NCI-H345 (cell line): ENCODE data around the gene ZNF471.

Source experiments
- DNase-seq: peaks from one replicate; lab custom pipeline; 2025; lab: John Stamatoyannopoulos, UW

ZNF471 gene

DNA sequence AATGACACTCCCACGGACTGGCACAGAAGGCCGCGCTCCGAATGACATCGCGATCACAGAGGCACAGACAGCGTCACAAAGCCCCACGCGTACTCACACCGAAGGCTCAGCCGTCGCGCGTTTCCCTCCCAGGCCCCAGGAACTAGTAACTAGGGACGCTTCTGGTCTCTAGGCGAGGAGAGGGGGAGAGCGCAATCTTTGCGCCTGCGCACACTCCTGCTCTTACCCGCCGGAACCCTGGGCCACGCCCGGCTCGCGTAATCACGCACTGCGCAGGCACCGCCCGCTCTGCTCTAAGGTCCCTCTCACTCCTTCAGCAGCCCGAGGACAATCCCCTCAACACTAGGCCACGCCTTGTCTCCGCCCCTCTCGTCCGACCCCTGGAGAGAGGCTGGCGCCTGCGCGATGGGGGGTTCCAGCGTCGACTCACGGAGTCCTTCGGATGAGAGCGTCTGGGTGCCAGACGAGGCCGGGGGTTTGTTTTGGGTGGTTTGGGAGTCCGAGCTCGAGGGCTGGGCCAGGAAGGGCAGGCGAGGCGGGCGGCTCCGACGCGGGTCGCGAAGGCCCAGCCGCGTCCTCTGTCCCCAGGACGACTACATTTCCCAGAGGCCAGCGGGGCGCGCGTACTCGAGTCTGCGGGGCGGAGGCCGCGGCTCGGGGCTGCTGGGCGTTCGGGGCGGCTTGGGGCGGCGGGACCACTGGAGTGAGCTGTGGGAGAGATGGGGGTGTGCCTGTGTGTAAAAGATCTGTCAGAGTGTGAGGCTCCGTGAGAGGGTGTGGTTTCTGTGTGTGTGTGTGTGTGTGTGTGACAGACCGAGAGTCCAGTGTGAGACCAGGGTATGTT lies at the start of gene ZNF471:
TSS of gene ZNF471 (plus strand) at position 410 of the 844 bp plus-strand sequence. CDS start 3,717 bp downstream, outside the sequence.
- DNase-seq: peak; percentile 96

DNA sequence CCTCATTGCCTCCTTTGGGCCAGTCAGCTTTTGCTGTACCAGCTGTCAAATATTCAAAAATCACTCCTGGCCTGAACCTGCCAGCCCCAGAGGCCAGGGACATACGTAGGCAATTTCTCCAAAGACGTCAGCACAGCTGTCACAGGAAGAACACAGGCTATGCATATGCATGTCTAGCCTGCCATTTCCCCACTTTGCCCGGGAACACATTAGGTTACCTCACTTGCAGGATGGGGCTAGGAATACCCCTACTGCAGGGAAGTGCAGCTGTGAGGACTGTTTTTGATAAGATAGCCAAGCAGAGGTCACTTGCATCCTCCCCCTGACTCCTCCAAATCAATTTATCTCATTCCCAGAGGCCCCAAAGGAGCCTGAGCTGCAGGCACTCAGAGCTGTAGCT lies 33.3 kb upstream of the ZNF471 start:
- DNase-seq: no peak

DNA sequence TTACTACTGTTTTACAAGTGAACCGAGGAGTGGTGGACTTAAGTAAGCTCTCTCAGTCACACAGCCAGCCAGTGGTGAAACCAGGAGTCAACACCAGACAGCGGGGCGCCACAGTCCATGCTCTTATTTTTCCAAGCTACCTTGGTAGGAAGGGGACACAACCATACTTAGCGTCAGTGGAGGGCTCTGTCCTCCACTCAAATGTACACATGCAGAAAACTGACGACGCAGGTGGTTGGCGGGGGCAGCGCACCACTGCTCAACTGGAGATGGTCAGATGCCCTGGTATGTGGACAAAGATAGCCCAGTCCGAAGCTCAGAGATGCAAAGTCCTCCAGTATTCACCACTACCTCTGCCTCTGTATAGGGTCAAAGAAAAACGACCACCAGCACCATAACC lies 31.6 kb upstream of the ZNF471 start:
- DNase-seq: no peak

DNA sequence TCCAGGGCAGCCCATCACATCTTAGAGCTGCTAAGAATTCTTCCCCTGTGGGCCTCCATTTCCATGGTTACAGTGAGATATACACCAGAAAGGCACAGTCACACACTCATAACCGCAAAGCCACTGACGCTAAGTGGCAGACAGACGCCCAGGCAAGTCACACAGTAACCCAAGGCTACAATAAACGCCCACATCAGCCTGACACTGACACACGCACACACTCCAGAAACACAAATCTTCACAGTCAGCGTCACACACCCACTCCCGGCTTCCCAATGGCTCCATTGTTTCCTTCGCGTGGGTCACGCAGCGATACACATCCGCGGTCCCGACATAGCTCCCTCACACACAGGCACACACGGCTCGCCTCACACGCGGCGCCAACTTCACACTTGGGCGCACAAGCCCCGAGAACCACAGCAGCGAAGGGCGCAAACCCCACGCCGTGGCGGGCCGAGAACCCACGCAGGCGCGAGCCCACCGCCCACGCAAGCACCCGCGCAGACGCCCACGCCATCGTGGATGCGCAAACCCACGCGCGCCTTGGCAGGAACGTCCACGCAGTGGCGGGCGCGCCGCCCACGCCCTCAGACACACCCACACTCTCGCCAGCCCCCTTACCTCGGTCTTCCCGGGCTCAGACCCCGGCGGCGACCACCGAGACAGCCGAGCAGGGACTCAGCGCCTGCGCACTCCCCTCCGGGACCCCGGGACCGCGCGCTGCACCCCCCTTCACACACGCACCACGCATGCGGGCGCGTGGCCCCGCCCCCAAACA lies 30.8 kb upstream of the ZNF471 start, which contains the start of gene ZNF667:
TSS of gene ZNF667 (minus strand) at position 695 of the 778 bp plus-strand sequence. CDS start 14,975 bp downstream, outside the sequence.
- DNase-seq: no peak

DNA sequence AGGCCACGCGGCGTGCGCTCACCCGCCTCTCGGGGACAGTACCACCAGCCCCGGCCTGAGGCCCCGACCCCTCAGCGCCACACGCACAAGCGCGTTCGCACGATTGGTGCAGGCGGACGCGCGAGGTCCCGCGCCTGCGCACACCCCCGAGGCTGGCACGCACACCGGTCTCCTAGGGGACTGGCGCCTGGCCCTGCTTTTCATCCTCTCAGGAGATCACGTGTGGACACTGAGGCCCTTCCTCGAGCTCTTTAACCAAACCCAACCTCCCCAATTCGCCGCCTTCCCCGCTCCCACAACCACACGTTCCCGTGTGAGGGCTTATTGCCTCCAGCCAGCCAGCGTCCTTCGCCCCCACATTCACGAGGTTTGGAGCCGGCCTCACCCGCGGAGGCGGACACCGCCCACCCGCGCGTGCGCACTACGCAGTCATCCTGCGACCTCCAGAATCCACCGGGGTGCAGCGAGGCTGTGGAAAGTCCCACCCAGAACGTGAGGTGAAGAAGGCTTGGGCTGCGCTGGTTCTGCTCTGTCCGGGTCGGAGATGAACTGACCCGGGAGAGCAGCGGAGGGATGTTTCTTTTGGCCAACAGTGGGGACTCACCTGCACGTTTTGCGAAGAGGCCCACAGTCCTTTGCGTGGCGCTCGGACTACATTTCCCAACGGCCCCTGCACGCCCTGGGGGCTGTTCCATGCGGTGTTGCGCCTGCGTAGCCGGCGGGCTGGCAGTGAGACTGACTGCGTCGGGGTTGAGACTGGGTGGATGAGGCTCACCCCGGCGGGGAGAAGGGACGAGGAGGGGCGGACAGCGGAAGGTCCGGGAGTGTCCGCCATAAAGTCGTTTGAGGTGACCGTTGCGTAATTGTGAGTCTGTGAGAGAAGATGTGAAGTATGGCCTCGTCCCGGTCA lies 30.0 kb upstream of the ZNF471 start:
- peak; percentile 84 for DNase-seq

DNA sequence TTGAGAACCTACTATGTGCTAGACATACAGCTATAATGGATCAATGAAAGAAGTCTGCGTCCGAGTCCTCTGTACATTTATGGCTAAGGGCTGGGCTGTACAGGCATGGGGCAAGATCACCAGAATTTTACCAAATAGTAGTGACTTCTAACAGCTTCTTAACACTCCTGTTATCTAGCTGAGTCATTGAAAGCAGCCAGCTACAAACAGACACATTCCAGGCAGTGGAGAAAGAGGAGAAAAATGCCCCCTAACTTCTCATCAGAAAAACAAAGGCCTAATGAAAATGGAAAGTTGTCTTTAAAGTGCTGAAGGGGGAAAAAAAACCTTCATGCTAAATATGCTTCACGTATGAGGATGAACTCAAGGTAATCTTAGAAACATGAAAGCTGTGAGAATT lies 16.3 kb upstream of the ZNF471 start:
- DNase-seq: no peak

DNA sequence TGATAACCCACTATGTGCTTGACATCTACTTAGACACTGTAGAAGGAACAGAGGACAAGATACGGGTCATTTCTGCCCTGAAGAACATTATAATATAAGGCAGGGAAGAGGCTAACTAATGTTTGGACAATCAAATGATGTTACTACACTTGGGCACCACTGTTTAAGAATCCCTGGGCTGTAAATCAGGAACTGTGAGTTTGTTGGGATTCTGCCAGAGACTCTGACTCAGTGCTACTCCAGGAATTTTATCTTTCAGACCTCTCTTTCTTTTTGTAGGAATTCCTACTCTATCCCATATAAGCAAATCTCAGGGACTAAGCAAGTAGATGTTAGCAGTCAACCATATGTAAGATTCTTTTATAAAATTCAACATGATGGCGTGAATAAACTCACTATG lies 3.1 kb upstream of the ZNF471 start:
- DNase-seq: no peak

DNA sequence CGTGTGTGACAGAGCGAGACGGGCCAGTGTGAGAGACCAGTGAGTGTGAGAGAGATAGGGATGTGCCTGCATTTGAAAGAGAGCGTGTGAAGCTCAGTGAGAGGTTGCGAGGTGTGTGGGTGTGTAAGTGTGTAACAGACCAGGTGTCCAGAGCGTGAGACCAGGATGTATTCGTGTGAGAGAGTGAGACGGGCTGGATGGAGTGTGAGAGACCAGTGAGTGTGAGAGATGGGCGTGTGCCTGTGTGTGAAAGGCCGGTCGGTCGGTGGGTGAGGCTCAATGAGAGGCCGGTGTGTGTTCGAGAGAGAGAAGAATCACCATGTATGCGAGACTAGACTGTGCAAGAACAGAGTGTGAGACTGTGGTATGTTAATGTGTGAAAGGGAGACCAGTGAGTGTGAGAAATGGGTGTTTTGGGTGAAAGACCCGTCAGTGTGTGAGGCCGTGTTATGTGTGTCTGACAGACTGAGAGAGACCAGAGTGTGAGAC lies 679 bp downstream of the ZNF471 start:
- peak; percentile 23 for DNase-seq

DNA sequence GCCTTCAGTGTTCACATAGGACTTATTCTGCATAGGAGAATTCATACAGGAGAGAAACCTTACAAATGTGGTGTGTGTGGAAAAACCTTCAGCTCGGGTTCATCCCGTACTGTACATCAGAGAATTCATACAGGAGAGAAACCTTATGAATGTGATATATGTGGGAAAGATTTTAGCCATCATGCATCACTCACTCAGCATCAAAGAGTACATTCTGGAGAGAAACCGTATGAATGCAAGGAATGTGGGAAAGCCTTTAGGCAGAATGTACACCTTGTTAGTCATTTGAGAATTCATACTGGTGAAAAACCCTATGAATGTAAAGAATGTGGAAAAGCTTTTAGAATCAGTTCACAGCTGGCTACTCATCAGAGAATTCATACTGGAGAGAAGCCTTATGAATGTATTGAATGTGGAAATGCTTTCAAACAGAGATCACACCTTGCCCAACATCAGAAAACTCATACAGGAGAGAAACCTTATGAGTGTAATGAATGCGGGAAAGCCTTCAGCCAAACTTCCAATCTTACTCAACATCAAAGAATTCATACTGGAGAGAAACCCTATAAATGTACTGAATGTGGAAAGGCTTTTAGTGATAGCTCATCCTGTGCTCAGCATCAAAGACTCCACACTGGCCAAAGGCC lies 17.7 kb downstream of the ZNF471 start:
- DNase-seq: no peak

DNA sequence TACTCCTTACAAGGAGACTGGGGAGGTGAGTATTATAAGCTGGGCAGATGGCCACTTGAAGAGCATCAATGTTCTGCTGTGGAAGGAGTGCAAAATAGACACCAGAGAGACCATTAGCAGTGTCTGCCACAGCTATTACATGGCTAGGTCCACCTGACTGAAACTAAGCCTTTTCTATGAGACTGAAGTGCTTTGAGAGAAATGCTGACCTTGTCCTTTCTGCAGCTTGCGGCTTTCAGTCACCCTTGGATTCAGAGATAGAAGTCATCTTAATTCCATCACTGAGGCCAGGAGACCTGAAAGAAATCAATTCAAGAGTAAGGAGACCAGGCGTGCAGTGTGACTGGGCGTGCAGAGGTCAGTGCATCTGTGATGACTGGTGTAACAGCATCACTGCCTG lies 29.8 kb downstream of the ZNF471 start:
- DNase-seq: no peak

DNA sequence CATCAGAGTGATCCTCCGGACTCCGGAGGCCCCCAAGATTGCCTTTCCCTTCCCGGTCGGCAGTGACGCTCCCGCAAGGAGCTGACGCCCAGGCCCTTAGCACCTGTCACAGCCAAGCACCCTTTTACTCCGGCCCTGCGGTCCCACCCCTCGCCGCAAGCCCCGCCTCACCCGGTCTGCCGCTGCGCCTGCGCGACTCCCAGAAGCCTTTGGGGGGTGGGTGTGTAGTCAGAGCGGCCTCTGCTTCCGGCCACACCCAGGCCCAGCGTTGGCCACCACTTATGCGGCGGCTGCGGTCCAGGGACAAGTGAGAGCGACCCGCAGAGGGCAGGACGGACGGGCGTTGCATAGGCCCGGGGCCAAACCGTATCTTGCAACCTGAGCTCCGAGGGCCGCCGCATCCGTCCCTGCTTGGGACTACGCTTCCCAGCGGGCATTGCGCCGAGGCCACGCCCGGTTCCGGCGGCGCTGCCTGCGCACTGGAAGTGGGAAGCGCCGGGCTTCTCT lies 30.7 kb downstream of the ZNF471 start:
- DNase-seq: peak; percentile 87

DNA sequence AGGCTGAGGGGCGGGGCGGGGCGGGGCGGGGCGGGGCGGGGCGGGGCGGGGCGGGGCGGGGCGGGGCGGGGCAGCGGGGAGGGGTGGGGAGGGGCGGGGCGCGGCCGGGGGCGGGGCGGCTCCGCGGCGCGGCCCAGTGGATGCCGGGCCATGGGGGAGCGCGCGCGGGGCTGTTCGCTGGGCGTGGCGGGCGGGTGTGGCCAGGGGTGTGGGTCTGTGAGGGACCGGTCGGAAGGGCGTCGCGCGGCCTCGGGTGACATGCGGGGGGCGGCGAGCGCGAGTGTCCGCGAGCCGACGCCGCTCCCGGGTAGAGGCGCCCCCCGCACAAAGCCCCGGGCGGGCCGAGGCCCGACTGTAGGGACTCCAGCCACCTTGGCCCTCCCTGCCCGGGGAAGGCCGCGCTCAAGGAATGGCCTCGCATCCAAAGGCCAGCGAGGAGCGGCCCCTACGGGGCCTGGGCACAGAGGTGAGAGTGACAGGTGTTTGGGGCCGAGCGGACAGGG lies 31.2 kb downstream of the ZNF471 start, which contains the start of gene ZFP28:
TSS of gene ZFP28 (plus strand) at position 188 of the 503 bp plus-strand sequence. CDS start at position 259, 71 bp downstream.
- peak; percentile 81 for DNase-seq

DNA sequence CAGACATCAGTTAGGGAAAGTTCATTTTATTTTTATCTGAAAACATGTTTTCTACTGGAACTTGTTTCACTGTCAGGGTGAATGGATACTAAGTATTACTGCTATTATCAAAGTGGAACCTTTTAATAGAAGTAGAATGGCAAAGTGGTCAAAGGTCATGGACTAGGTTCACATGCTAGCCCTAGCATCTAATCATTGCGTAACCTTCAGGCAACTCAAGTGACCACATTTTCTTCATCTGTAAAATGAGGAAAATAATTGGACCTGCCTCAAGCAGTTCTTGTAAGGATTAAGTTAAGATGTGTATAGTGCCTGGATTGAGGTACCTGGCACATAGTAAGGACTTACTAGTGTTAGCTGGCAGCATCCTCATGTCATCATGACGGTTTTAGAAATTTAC lies 36.1 kb downstream of the ZNF471 start:
- no peak for DNase-seq

DNA sequence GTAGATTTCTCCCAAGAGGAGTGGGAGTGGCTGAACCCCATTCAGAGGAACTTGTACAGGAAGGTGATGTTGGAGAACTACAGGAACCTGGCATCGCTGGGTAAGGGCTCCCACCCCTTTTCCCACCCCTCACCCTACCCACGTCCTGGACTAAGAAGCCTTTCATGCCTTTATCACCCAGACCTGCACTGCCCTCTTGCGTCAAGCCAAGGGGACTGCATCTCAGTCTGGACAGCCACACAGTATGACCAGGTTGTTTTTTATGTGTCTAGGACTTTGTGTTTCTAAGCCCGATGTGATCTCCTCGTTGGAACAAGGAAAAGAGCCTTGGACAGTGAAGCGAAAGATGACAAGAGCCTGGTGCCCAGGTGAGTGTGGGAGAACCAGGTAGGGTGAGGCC lies 39.9 kb downstream of the ZNF471 start:
- DNase-seq: no peak

DNA sequence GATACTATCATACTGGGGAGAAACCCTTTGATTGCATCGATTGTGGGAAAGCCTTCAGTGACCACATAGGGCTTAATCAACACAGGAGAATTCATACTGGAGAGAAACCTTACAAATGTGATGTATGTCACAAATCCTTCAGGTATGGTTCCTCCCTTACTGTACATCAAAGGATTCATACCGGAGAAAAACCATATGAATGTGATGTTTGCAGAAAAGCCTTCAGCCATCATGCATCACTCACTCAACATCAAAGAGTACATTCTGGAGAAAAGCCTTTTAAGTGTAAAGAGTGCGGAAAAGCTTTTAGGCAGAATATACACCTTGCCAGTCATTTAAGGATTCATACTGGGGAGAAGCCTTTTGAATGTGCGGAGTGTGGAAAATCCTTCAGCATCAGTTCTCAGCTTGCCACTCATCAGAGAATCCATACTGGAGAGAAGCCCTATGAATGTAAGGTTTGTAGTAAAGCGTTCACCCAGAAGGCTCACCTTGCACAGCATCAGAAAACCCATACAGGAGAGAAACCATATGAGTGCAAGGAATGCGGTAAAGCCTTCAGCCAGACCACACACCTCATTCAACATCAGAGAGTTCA lies 46.7 kb downstream of the ZNF471 start:
- DNase-seq: no peak

DNA sequence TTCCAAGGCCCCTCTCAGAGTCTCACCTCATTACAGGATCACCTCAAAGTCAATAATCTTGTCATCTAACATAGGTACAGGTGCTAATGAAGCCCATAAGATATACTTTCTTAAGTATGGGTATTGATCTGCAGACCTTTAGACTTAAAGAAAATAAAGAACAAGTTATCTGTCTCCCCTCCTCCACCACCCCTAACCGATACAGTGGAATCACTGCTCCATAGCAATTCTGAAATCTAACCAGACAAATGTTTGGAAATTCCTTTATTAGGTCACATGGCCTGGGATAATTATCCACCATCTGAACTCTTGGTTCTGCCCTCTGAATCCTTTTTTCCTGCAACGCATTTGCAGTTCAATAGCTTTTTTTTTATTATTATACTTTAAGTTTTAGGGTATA lies 55.1 kb downstream of the ZNF471 start:
- no peak for DNase-seq

DNA sequence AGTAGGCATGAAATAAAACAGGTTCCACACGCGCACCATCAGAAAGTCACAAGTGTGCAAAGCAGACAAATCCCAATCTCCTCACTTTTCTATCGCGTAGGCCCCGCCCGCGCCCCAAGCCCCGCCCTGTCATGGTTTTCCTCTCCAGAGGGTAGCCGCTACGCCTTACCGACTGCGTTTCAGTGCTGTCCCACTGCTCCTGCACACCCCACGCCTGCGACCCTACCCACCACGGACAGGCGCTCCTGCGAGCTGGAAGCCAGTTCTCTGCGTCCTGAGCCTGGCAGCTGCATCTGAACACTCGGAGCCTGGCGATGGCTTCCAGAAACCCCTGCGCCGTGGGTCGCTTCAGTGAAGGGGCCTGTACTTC lies 59.2 kb downstream of the ZNF471 start:
- DNase-seq: peak; percentile 30

DNA sequence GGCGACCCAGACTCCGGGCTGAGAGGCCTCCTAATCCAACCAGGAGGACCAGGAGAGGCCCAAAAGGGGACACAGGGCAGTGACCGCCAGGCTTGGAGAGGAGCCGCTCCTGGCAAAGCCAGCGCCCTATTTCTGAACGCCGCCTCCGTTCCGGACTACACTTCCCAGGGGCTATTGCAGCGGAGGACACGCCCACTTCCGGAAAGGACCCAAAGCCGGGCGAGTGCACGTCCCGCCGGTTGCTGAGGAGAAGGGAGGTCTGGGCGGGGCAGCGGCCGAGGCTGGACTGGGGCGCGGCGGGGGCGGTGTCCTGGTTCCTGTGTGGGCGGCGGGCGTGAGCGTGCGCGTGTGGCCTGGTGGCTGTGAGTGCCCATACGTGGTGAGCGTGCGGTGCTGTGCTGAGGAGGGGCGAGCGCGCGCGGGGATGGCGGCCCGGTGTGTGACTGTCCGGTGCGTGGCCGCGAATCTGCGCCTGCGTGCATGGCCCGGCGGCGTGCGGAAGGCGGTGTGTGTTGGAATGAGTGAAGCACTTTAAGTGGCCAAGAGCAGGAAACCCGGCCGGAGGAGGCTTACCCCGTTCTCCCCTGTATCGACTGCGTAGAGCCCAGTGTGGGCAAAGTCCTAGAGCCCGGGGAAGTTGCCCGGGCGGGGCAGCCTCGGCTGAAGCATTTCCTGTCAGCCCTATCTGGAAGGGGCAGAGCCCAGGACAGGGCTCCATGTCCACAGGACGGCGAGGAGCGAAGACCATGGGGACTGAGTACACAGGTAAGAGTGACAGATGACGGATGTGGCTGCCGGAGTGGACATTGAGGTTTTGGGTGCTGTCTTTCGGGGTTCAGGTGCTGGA lies 59.8 kb downstream of the ZNF471 start, which contains the start of gene ZNF470:
TSS of gene ZNF470 (plus strand) at position 195 of the 847 bp plus-strand sequence. CDS start 2,844 bp downstream, outside the sequence.
- peak; percentile 91 for DNase-seq

DNA sequence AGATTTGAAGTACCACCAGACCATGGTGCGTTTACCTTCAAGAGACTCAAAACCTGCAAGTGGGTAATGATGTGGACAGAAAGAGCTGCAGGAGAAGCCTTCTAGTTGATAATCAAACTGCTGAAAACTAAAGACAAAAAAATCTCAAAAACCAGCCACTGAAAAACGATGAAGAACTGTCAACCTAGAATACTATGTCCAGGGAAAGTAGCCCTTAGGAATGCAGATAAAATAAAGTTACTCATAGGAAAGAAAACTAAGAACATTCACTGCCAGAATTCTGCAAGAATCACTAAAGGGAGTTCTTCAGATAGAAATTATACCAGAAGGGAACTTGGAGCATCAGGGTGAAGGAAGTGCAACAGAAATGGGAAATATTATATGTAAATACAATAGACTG lies 64.9 kb downstream of the ZNF471 start:
- DNase-seq: no peak
